ENCODE data around the gene CEACAM16.

Gene CEACAM16

DNA sequence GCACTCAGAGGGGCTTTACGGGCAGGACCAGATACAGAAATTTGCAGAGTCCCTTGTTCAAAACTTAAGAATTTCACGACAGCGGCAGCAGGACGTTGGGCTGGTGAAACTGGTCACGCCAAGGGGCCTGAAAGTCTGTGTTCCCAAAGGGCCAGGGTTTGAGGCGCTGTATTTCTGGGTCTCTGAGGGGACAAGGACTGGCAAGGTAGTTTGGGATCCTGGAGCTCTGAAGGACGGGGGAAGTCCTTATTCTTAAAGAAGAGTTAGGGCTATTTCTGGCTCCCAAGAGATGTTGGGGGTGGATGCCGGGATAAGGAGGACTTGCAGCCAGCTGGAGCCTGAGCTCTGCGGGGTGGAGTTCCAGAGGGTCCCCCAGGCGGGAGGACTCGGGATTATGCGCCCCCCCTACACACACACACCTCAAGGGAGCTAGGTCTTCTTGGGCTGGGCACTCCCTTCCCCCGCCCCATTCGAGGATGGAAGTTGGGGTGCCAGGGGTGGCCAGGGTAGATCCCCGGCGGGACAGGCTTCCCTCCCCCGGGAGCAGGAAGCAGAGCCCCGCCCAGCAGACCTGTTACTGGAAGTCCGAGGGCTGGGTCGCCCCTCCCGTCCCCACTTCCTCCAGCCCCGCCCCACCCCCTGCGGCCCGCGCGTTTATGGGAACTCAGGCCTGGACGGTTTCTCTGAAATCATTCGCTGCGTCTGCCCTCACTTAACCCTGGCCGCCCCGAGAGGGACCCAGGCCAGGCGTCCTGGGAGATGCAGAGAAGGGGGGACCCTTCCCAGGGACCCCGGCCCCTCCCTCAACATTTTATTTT, 55.2 kb downstream of the CEACAM16 start:
- peak overlapping the region; percentile 66 for H3K4me3 ChIP-seq (ENCODE audit: low read depth, low read length)
- H3K9ac ChIP-seq (ENCODE audit: low read depth, low read length) = no peak overlapping the region
- H3K36me3 ChIP-seq (ENCODE audit: control insufficient read depth, insufficient read depth, low read length) = no peaks in the 10 kb centered on the region
- H3K9me3 ChIP-seq (ENCODE audit: control insufficient read depth, insufficient read depth, low read length) = no peaks in the 10 kb centered on the region
- peaks cover 61% of the 10 kb centered on the region for H3K27me3 ChIP-seq (ENCODE audit: control insufficient read depth, insufficient read depth, low read length)
- H3K4me1 ChIP-seq (ENCODE audit: control insufficient read depth, insufficient read depth, low read length) = peaks cover 19% of the 10 kb centered on the region

GRCh38 chr19:44754750-44755080, 55.8 kb downstream of the CEACAM16 start:
- Histone ChIP-seq H3K4me3 (ENCODE audit: low read depth, low read length) (peak overlapping the region; percentile 27), H3K9me3 (ENCODE audit: control insufficient read depth, insufficient read depth, low read length) (no peaks in the 10 kb centered on the region), H3K4me1 (ENCODE audit: control insufficient read depth, insufficient read depth, low read length) (peaks cover 19% of the 10 kb centered on the region), H3K27me3 (ENCODE audit: control insufficient read depth, insufficient read depth, low read length) (peaks cover 55% of the 10 kb centered on the region), H3K36me3 (ENCODE audit: control insufficient read depth, insufficient read depth, low read length) (no peaks in the 10 kb centered on the region), H3K9ac (ENCODE audit: low read depth, low read length) (no peak overlapping the region)

GRCh38 chr19:44755219-44755618, 56.3 kb downstream of the CEACAM16 start:
- no peaks in the 10 kb centered on the region for H3K36me3 ChIP-seq (ENCODE audit: control insufficient read depth, insufficient read depth, low read length)
- peak overlapping the region; percentile 27 for H3K4me3 ChIP-seq (ENCODE audit: low read depth, low read length)
- H3K9me3 ChIP-seq (ENCODE audit: control insufficient read depth, insufficient read depth, low read length) = no peaks in the 10 kb centered on the region
- H3K4me1 ChIP-seq (ENCODE audit: control insufficient read depth, insufficient read depth, low read length) = peaks cover 19% of the 10 kb centered on the region
- no peak overlapping the region for H3K9ac ChIP-seq (ENCODE audit: low read depth, low read length)
- H3K27me3 ChIP-seq (ENCODE audit: control insufficient read depth, insufficient read depth, low read length) = peaks cover 50% of the 10 kb centered on the region

DNA sequence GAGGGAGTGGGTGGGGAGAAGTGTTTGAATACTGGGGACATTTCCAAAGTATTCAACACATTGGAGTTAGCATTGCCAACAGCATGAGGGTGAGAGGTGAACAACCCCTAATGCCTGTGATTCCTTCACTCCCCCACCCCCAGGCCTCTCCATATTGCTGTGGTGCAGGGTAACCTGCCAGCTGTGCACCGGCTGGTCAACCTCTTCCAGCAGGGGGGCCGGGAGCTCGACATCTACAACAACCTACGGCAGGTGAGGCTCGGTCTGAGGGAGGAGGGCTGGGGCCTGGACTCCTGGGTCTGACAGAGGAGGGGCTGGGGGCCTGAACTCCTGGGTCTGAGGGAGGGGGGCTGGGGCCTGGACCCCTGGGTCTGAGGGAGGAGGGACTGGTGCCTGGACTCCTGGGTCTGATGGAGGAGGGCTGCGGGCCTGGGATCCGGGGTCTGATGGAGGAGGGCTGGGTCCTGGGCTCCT, 57.2 kb downstream of the CEACAM16 start:
- peak overlapping the region; percentile 85 for H3K4me3 ChIP-seq (ENCODE audit: low read depth, low read length)
- H3K36me3 ChIP-seq (ENCODE audit: control insufficient read depth, insufficient read depth, low read length) = no peaks in the 10 kb centered on the region
- H3K27me3 ChIP-seq (ENCODE audit: control insufficient read depth, insufficient read depth, low read length) = peaks cover 43% of the 10 kb centered on the region
- H3K9ac ChIP-seq (ENCODE audit: low read depth, low read length) = no peak overlapping the region
- H3K4me1 ChIP-seq (ENCODE audit: control insufficient read depth, insufficient read depth, low read length) = peaks cover 19% of the 10 kb centered on the region
- no peaks in the 10 kb centered on the region for H3K9me3 ChIP-seq (ENCODE audit: control insufficient read depth, insufficient read depth, low read length)

DNA sequence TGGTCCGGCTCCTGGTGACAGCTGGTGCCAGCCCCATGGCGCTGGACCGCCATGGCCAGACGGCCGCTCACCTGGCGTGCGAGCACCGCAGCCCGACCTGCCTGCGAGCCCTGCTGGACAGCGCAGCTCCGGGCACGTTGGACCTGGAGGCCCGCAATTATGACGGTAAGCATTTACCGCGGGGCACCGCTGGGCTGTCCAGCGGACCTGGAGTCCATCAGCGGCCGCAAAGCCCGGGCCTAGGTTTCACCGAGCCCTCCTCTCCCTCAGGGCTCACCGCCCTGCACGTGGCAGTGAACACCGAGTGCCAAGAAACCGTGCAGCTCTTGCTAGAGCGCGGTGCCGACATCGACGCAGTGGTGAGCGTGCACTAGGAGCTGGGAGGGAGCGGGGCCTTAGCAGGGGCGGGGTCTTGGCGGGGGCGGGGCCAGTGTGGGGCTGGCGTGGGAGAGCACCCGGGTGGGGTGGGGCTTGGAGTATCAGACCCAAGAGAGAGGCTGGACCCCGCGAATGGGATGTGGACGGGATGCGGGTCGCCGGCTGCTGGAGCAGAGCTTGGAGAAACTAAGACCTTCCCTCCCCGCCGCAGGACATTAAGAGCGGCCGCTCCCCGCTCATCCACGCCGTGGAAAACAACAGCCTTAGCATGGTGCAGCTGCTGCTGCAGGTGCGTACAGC, 58.2 kb downstream of the CEACAM16 start:
- peak overlapping the region; percentile 85 for H3K4me3 ChIP-seq (ENCODE audit: low read depth, low read length)
- peaks cover 19% of the 10 kb centered on the region for H3K4me1 ChIP-seq (ENCODE audit: control insufficient read depth, insufficient read depth, low read length)
- H3K27me3 ChIP-seq (ENCODE audit: control insufficient read depth, insufficient read depth, low read length) = peaks cover 34% of the 10 kb centered on the region
- H3K36me3 ChIP-seq (ENCODE audit: control insufficient read depth, insufficient read depth, low read length) = no peaks in the 10 kb centered on the region
- peak overlapping the region; percentile 37 for H3K9ac ChIP-seq (ENCODE audit: low read depth, low read length)
- no peaks in the 10 kb centered on the region for H3K9me3 ChIP-seq (ENCODE audit: control insufficient read depth, insufficient read depth, low read length)

DNA sequence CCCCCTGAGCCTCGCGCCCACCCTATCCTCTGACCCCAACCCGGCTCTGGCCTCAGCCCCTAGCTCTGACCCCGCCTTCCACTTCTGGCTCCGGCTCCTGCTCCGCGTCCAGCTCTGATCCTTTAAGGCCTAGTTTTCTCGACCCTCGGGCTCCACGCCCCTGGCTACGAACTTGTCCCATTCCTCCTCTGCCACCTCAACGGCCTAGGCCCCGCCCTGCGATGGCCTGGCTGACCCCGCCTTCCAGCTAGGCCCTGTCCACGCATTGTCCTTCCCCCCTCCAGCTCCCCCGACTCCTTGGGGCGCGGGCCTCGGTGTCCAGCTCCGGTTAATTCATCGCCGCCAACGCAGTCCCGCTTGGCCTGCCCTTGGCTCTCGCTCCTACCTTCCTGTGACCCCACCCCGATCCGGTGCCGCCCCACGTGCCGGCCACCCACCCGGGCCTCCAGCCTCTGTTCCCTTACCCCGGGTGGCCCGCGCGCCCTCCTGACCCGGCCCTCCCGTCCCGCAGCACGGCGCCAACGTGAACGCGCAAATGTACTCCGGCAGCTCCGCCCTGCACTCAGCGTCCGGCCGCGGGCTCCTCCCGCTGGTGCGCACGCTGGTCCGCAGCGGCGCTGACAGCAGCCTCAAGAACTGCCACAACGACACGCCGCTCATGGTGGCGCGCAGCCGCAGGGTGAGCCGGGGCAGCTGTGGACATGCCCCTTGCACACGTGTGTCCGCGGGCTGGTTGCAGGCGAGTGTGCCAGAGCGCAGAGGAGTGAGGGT, 59.0 kb downstream of the CEACAM16 start:
- peak overlapping the region; percentile 37 for H3K9ac ChIP-seq (ENCODE audit: low read depth, low read length)
- peak overlapping the region; percentile 85 for H3K4me3 ChIP-seq (ENCODE audit: low read depth, low read length)
- H3K4me1 ChIP-seq (ENCODE audit: control insufficient read depth, insufficient read depth, low read length) = peaks cover 16% of the 10 kb centered on the region
- peaks cover 27% of the 10 kb centered on the region for H3K27me3 ChIP-seq (ENCODE audit: control insufficient read depth, insufficient read depth, low read length)
- H3K9me3 ChIP-seq (ENCODE audit: control insufficient read depth, insufficient read depth, low read length) = no peaks in the 10 kb centered on the region
- H3K36me3 ChIP-seq (ENCODE audit: control insufficient read depth, insufficient read depth, low read length) = no peaks in the 10 kb centered on the region

DNA sequence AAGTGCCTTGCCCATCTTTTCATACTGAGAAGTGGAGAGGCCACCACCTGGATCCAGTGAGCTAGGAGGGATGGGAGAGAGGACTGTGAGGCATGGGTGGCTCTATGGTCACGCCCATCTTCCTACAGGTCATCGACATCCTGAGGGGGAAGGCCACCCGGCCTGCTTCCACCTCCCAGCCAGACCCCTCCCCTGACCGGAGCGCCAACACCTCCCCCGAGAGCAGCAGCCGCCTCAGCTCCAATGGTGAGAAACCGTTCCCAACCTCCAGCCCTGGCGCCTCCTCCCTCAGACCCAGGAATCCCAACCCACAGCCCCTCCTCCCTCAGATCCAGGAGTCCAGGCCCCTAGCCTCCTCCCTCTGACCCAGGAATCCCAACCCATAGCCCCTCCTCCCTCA, 59.6 kb downstream of the CEACAM16 start:
- Histone ChIP-seq H3K9me3 (ENCODE audit: control insufficient read depth, insufficient read depth, low read length) (no peaks in the 10 kb centered on the region), H3K36me3 (ENCODE audit: control insufficient read depth, insufficient read depth, low read length) (no peaks in the 10 kb centered on the region), H3K27me3 (ENCODE audit: control insufficient read depth, insufficient read depth, low read length) (peaks cover 27% of the 10 kb centered on the region), H3K4me1 (ENCODE audit: control insufficient read depth, insufficient read depth, low read length) (peaks cover 14% of the 10 kb centered on the region), H3K4me3 (ENCODE audit: low read depth, low read length) (peak overlapping the region; percentile 85), H3K9ac (ENCODE audit: low read depth, low read length) (no peak overlapping the region)

DNA sequence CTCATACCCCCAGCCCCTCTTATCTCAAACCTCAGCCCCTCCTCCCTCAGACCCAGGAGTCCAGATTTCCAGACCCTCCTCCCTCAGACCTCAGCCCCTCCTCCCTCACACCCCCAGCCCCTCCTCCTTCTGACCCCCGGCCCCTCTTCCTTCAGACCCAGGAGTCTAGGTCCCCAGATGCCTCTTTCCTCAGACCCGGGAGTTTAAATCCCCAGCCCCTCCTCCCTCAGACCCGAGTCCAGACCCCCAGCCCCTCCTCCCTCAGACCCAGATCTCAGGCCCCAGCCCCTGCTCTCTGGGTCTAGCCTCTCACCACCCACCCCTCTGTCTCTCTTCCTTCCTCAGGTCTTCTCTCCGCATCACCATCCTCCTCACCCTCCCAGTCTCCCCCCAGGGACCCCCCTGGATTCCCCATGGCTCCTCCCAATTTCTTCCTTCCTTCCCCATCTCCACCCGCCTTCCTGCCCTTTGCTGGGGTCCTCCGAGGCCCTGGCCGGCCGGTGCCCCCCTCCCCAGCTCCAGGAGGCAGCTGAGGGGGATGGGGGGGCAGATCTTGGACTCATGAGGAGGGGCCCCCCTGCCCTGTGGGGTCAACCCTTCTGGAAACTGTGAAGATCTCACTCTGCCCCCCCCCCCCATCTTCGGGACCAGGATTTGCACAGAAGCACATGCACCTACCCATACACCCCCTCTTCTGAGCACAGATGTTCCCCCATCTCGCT, 60.3 kb downstream of the CEACAM16 start:
- peaks cover 29% of the 10 kb centered on the region for H3K27me3 ChIP-seq (ENCODE audit: control insufficient read depth, insufficient read depth, low read length)
- no peaks in the 10 kb centered on the region for H3K36me3 ChIP-seq (ENCODE audit: control insufficient read depth, insufficient read depth, low read length)
- H3K4me1 ChIP-seq (ENCODE audit: control insufficient read depth, insufficient read depth, low read length) = peaks cover 14% of the 10 kb centered on the region
- H3K9ac ChIP-seq (ENCODE audit: low read depth, low read length) = no peak overlapping the region
- no peak overlapping the region for H3K4me3 ChIP-seq (ENCODE audit: low read depth, low read length)
- no peaks in the 10 kb centered on the region for H3K9me3 ChIP-seq (ENCODE audit: control insufficient read depth, insufficient read depth, low read length)
